HG03064 (cell line): ENCODE results near the gene CACFD1.

Experiments
- ATAC-seq: cut with Tn5 transposase; IDR thresholded peaks from one replicate; pipeline ENCODE4 v1.9.1; 2021; ENCODE audit warnings: low read depth; ENCODE audit not compliant: unreplicated experiment

The CACFD1 gene

GRCh38 chr9:133463234-133463863 lies 3.6 kb downstream of the CACFD1 start:
- ATAC-seq, result no peak

GRCh38 chr9:133463864-133464615 lies 4.3 kb downstream of the CACFD1 start:
- no peak for ATAC-seq

DNA sequence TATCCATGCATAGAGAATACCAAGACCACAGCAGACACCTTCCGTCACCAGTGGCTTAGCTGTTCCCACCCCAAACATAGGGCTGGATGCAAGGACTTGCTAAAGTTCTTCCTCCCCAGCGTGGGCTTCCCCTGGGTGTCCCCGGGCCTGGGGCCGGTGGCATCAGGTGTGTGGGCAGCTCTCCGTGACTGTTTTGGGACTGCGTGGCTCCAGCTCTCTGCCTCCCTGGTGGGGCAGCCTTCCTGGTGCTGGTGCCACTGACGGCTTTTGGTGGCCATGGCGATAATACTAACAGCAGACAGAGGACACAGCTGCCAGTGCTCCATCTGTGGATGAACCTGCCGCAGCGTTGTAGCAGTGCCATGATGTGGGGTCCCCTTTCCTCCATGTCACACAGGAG lies 4.9 kb downstream of the CACFD1 start:
- no peak for ATAC-seq

GRCh38 chr9:133465984-133466383 lies 6.2 kb downstream of the CACFD1 start:
- ATAC-seq, result no peak

GRCh38 chr9:133467101-133467500 lies 7.3 kb downstream of the CACFD1 start:
- ATAC-seq, result no peak

- no peak for ATAC-seq
Measured at GRCh38 chr9:133468374-133468773, 8.6 kb downstream of the CACFD1 start.

GRCh38 chr9:133468777-133469421 lies 9.1 kb downstream of the CACFD1 start:
- ATAC-seq, result no peak

DNA sequence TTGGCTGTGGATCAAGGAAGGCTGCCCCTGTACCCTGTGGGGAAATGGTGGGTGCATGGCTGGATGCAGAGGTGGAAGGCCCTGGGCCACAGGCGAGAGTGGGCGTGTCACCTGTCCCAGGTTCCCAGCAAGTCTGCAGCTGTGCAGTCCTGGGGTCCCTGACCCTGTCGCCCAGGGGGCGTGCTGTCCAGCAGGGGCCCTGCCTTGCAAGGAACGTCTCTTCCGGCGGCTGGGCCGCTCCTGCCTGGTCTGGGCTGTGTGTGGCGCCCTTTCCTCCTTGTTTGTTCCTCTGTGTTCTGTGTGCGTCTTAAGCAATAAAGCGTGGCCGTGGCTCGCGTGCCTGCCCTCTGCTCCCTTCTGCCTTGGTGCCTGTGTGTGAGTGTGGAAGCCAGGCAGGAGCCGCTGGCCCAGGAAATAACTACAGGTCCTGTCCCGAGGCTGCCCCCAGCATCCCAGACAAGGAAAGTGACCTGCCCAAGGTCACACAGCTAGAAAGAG lies 10.7 kb downstream of the CACFD1 start:
- no peak for ATAC-seq

- no peak for ATAC-seq
Measured at GRCh38 chr9:133470988-133471387, 11.2 kb downstream of the CACFD1 start.

GRCh38 chr9:133471551-133472276 lies 11.9 kb downstream of the CACFD1 start:
- no peak for ATAC-seq

- ATAC-seq, result no peak
Measured at GRCh38 chr9:133472277-133472645, 12.5 kb downstream of the CACFD1 start.

DNA sequence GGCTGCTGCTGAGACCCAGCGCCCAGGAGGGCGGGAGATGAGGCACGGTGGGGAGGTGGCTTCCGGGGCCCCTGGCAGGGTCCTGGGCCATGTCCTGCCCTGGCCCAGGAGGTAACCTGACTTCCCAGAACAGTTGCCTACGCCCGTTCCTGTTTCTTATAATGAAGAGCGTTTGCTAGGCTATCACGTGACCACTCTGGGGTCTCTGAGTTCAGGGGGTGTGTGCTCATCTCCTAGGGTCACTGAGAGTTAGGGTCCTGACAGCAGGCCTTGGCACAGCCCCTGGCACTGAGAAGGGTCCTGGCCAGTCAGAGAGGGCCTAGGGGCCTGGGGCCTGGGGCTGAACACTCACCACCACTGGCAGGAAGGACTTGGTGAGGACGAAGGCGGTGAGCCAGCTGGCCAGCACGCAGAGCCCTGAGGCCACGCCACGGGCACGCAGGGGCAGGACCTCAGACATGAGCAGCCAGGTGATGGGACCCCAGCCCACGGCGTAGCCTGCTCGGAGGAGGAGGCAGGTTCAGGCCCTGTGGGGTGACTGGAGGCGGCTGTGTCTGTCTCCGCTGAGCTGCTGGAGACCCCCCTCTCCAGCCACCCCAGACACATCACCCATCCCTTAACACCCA lies 13.1 kb downstream of the CACFD1 start:
- ATAC-seq, result no peak

DNA sequence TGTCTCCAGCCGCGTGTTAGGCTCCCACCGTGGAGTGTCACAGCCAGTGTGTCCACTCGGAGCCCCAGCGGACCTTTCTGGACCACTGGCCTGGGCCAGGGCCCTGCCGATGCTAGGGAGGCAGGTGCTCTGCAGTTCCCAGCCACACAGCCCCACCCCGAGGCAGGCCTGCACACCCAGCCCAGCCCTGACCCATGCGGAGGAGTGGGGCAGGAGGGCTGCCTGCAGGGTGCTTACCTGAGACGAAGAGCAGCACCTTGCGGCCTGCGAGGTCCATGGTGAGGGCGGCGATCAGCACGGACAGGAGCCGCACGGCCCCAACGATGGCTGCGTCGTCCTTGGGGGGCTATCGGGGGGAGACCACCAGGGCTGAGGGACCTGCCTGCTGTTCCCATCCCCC lies 14.0 kb downstream of the CACFD1 start:
- no peak for ATAC-seq

- ATAC-seq, result no peak
Measured at GRCh38 chr9:133474215-133474614, 14.4 kb downstream of the CACFD1 start.

- ATAC-seq, result no peak
Measured at GRCh38 chr9:133474853-133475252, 15.1 kb downstream of the CACFD1 start.

- ATAC-seq, result no peak
Measured at GRCh38 chr9:133475292-133476012, 15.7 kb downstream of the CACFD1 start.

GRCh38 chr9:133476036-133476931 lies 16.5 kb downstream of the CACFD1 start:
- no peak for ATAC-seq

DNA sequence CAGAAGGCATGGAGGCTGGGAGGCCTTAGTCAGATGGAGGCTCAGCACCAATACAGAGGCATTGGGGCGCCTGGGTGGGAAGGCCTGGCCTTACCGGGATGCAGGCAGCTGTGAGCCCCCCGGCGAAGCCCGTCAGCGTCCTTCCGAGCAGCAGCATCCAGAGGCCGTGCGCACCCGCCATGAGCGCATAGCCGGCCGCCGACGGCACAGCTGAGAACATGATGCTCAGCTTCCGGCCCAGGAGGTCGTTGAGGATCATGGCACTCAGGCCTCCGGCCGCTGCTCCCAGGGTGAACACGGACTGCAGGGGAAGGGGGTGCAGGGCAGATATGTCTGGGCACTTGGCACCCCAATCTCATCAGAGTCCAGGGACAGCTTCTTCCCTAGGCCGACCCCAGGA lies 17.2 kb downstream of the CACFD1 start:
- ATAC-seq, result no peak

DNA sequence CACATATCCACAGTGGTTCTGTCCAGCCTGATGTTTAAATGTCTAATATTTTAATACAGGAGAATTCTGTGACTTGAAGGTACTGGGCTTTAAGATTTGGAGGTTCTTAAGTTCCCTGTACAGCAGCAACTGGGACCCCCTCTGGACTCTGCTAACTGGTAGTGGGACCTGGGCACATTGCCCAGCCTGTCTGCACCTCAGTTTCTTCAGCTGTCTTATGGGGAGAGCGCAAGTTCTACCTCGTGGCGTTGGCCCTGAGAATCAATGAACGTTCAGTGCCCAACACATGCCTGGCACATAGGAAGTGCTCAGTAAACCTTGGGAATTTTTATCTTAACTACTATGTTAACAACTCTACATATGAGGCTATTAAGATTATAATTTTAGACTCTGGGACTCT lies 17.7 kb downstream of the CACFD1 start:
- ATAC-seq, result no peak
